CD14-positive monocyte (primary cell): ENCODE measurements around the gene SEPTIN7. TPM values are rescaled to one million over a fixed set of nuclear protein-coding genes. Genes with fewer than 3 reads are reported as not detected.

Experiments used
- DNase-seq, 3 donors: peaks; one replicate each; pipeline ENCODE4 v3.0.0-alpha.2; 2011 to 2022
- H2AFZ ChIP-seq: 2 replicates; pipeline ENCODE4 v1.6.0; 2012; ENCODE audit warnings: mild to moderate bottlenecking, low read depth, low read length, inconsistent platforms; ENCODE audit not compliant: insufficient read depth, poor library complexity, severe bottlenecking
- H3K27ac ChIP-seq, 2 donors: 1 replicate in 1 of 2; 2 replicates in 1 of 2; pipeline ENCODE4 v1.5.1; 2012 to 2013; ENCODE audit warnings: low read length in 2 of 2, control low read depth in 1 of 2, inconsistent platforms in 1 of 2, low read depth in 1 of 2, mild to moderate bottlenecking in 1 of 2
- H3K27me3 ChIP-seq, 2 donors: one replicate each; pipeline versions ENCODE4 v1.6.0 to v1.6.1; 2011 to 2013; ENCODE audit warnings: low read length in 2 of 2; ENCODE audit not compliant: control insufficient read depth in 2 of 2, insufficient read depth in 2 of 2
- H3K36me3 ChIP-seq, 2 donors: replicated peaks in 1 of 2; 1 replicate in 1 of 2; 2 replicates in 1 of 2; pipeline versions ENCODE4 v1.5.1 to v1.6.1; 2012 to 2013; ENCODE audit warnings: low read length in 2 of 2, control low read depth in 1 of 2, inconsistent platforms in 1 of 2, mild to moderate bottlenecking in 1 of 2; ENCODE audit not compliant: insufficient read depth in 2 of 2, control insufficient read depth in 1 of 2
- H3K4me1 ChIP-seq, 2 donors: 1 replicate in 1 of 2; 2 replicates in 1 of 2; pipeline versions ENCODE4 v1.5.1 to v1.6.1; 2012 to 2013; ENCODE audit warnings: low read length in 2 of 2, control low read depth in 1 of 2, inconsistent platforms in 1 of 2, mild to moderate bottlenecking in 1 of 2, moderate library complexity in 1 of 2; ENCODE audit not compliant: insufficient read depth in 2 of 2, control insufficient read depth in 1 of 2
- H3K4me2 ChIP-seq: replicated peaks from 2 replicates; pipeline ENCODE3; 2012; ENCODE audit warnings: low read length, moderate library complexity, mild to moderate bottlenecking; ENCODE audit not compliant: poor library complexity, severe bottlenecking; ENCODE audit errors: extremely low read depth
- H3K4me3 ChIP-seq, 3 experiments: fragments of 200-600 bp in 1 of 3; sonication (generic) in 1 of 3; replicated peaks in 1 of 3; 1 replicate in 2 of 3; 2 replicates in 1 of 3; pipeline ENCODE4 v1.5.1; 2011 to 2013; ENCODE audit warnings: low read length in 3 of 3, mild to moderate bottlenecking in 3 of 3, control low read depth in 2 of 3, low read depth in 2 of 3, inconsistent platforms in 1 of 3, moderate library complexity in 1 of 3
- H3K79me2 ChIP-seq: 2 replicates; pipeline ENCODE4 v1.6.0; 2012; ENCODE audit warnings: mild to moderate bottlenecking, control low read depth, inconsistent platforms, low read length, moderate library complexity; ENCODE audit not compliant: insufficient read depth
- H3K9ac ChIP-seq: 2 replicates; pipeline ENCODE4 v1.6.0; 2017; ENCODE audit warnings: low read length, mild to moderate bottlenecking; ENCODE audit not compliant: insufficient read depth, poor library complexity, severe bottlenecking
- H3K9me3 ChIP-seq, 2 donors: replicated peaks in 1 of 2; 1 replicate in 1 of 2; 2 replicates in 1 of 2; pipeline versions ENCODE4 v1.5.1 to v1.6.1; 2012 to 2013; ENCODE audit warnings: low read length in 2 of 2, control low read depth in 1 of 2; ENCODE audit not compliant: control insufficient read depth in 1 of 2, insufficient read depth in 1 of 2
- H4K20me1 ChIP-seq: 2 replicates; pipeline ENCODE4 v1.6.0; 2012; ENCODE audit warnings: mild to moderate bottlenecking, low read length, control low read depth, moderate library complexity; ENCODE audit not compliant: insufficient read depth
- H3K27ac Mint-ChIP-seq, 7 donors: one replicate each; pipeline ENCODE4 v1.8.0; 2020; ENCODE audit warnings: mild to moderate bottlenecking in 7 of 7, mixed read lengths in 7 of 7, moderate library complexity in 6 of 7, inconsistent platforms in 2 of 7
- H3K27me3 Mint-ChIP-seq, 3 donors: one replicate each; pipeline ENCODE4 v1.8.0; 2021 to 2022; ENCODE audit warnings: low read depth in 3 of 3, mild to moderate bottlenecking in 3 of 3, mixed read lengths in 3 of 3, moderate library complexity in 3 of 3, inconsistent platforms in 1 of 3
- H3K36me3 Mint-ChIP-seq, 2 donors: one replicate each; pipeline ENCODE4 v1.8.0; 2020; ENCODE audit warnings: mixed read lengths in 2 of 2, inconsistent platforms in 1 of 2, mild to moderate bottlenecking in 1 of 2
- H3K4me1 Mint-ChIP-seq: one replicate; pipeline ENCODE4 v1.8.0; 2020; ENCODE audit warnings: mild to moderate bottlenecking, mixed read lengths
- H3K4me3 Mint-ChIP-seq, 2 donors: one replicate each; pipeline ENCODE4 v1.8.0; 2020; ENCODE audit warnings: mild to moderate bottlenecking in 2 of 2, mixed read lengths in 2 of 2, moderate library complexity in 1 of 2
- H3K9me3 Mint-ChIP-seq, 7 donors: one replicate each; pipeline ENCODE4 v1.8.0; 2020 to 2022; ENCODE audit warnings: mixed read lengths in 7 of 7, mild to moderate bottlenecking in 6 of 7, moderate library complexity in 6 of 7, inconsistent platforms in 2 of 7
- WGBS: methylation state at CpG from one replicate; pipeline ENCODE4 v1.1.5; 2013; ENCODE audit warnings: missing lambda C conversion rate; ENCODE audit not compliant: insufficient coverage; 5-methylcytosine and 5-hydroxymethylcytosine counted together
- intact Hi-C, 2 donors: fragments of 100-400 bp; cut with micrococcal nuclease; formaldehyde crosslinking; loops; one replicate each; pipeline versions ENCODE4 v1.15.0 to v1.15.1; 2023
- polyA plus RNA-seq, 3 donors: library from polyadenylated mRNA; depleted of rRNA in 1 of 3; unstranded in 2 of 3; stranded (reverse) in 1 of 3; fragments of 300-500 nt in 2 of 3; fragments of >200 nt in 1 of 3; fragmentation: Illumina TruSeq in 2 of 3; gene quantifications; 1 replicate in 2 of 3; 2 replicates in 1 of 3; pipeline ENCODE4 v1.2.3, GENCODE V29; 2012 to 2021
- TF ChIP-seq, protein P1 (sequence below): fragments of 200-600 bp; IDR thresholded peaks from one replicate; pipeline ENCODE4 v1.8.0; 2022; ENCODE audit warnings: antibody characterized with exemption, mild to moderate bottlenecking

Gene SEPTIN7
- polyA plus RNA-seq, 3 donors = 60.9 to 322 (median 224) TPM

DNA sequence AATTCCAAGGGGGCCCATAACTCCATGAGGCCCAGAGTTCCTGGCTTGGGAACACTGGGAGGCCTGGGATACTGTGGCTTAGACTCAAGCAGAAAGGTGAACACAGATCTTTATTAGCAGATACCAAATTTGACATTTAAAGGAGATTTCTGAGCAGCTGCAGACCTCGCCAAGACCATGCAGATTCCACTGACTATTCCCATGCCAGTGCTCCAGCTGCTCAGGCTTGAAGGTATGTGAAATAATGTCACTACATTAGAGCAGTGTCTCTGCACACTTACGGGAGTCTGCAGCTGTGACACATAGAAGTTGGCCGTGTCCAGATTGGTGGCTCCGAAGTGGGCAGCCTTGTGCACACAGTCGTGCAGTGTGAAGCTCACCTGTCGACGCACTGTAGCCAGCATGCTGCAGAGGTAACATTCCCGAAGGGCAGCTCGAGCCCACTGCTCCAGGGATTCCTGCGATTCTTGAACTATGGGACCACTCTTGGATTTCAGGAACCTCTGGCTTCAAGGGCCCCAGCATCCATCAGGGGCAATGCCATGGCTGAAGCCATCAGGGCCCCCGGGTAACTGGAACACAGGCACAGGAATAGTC, 46.1 kb downstream of the SEPTIN7 start:
- Mint-ChIP-seq H3K4me3 (no peak overlapping the region), H3K9me3 (no peaks in the 10 kb centered on the region), H3K36me3 (peaks cover 28 to 55% of the 10 kb centered on the region in 2 donors), H3K27me3 (peaks cover 0 to 2% (median 2%) of the 10 kb centered on the region in 3 donors), H3K4me1 (no peaks in the 10 kb centered on the region), H3K27ac (no peak overlapping the region)
- H3K9ac ChIP-seq = no peak overlapping the region
- H4K20me1 ChIP-seq = peaks cover 83% of the 10 kb centered on the region
- no peak for DNase-seq
- WGBS = over 99% methylated on average over 10 of the region's 11 CpGs
- H3K4me3 ChIP-seq = no peak overlapping the region
- no peaks in the 10 kb centered on the region for H3K4me1 ChIP-seq
- H3K9me3 ChIP-seq = no peaks in the 10 kb centered on the region
- intact Hi-C loops = no loop called here
- no peak overlapping the region for H2AFZ ChIP-seq
- TF ChIP-seq, protein P1, sequence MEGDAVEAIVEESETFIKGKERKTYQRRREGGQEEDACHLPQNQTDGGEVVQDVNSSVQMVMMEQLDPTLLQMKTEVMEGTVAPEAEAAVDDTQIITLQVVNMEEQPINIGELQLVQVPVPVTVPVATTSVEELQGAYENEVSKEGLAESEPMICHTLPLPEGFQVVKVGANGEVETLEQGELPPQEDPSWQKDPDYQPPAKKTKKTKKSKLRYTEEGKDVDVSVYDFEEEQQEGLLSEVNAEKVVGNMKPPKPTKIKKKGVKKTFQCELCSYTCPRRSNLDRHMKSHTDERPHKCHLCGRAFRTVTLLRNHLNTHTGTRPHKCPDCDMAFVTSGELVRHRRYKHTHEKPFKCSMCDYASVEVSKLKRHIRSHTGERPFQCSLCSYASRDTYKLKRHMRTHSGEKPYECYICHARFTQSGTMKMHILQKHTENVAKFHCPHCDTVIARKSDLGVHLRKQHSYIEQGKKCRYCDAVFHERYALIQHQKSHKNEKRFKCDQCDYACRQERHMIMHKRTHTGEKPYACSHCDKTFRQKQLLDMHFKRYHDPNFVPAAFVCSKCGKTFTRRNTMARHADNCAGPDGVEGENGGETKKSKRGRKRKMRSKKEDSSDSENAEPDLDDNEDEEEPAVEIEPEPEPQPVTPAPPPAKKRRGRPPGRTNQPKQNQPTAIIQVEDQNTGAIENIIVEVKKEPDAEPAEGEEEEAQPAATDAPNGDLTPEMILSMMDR = no peak
- H3K27ac ChIP-seq = no peak overlapping the region
- peaks cover 20 to 71% of the 10 kb centered on the region in 2 donors for H3K36me3 ChIP-seq
- no peaks in the 10 kb centered on the region for H3K27me3 ChIP-seq
- H3K4me2 ChIP-seq = no peak overlapping the region
- H3K79me2 ChIP-seq = peaks cover 92% of the 10 kb centered on the region

DNA sequence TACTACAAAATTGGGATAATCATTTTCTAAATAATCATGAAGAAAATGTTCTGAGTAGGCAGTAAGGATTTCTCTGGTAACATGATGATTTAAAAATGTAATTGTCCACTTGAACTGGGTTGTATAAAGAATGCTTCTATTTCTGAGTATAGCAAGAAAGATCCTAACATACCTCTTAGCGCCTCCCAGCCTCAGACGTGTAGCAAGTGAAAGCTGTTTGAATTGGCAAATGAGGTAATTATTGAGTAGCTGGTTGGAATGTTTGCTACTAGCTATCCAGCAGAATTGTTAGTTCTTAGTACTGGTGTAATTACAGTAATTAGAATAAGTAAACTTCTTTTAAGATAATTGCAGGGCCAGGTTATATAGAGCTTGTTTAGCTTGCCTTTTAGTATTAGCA, 47.9 kb downstream of the SEPTIN7 start:
- WGBS = no CpG with 5 or more reads among the region's 2 CpGs
- no peaks in the 10 kb centered on the region for H3K4me1 ChIP-seq

More for the DNA sequence above, 47.9 kb downstream of the SEPTIN7 start:
- H3K9me3 ChIP-seq = no peaks in the 10 kb centered on the region
- peaks cover 32 to 59% of the 10 kb centered on the region in 2 donors for H3K36me3 Mint-ChIP-seq
- H3K9ac ChIP-seq = no peak overlapping the region
- no peaks in the 10 kb centered on the region for H3K27me3 ChIP-seq
- TF ChIP-seq, protein P1 = no peak
- H2AFZ ChIP-seq = no peak overlapping the region
- H4K20me1 ChIP-seq = peaks cover 83% of the 10 kb centered on the region
- no peak overlapping the region for H3K27ac ChIP-seq
- no peaks in the 10 kb centered on the region for H3K4me1 Mint-ChIP-seq
- H3K79me2 ChIP-seq = peaks cover 93% of the 10 kb centered on the region
- H3K4me3 ChIP-seq = no peak overlapping the region
- peaks cover 0 to 2% (median 2%) of the 10 kb centered on the region in 3 donors for H3K27me3 Mint-ChIP-seq
- no peak for DNase-seq
- no peak overlapping the region for H3K27ac Mint-ChIP-seq
- H3K4me3 Mint-ChIP-seq = no peak overlapping the region
- no peaks in the 10 kb centered on the region for H3K9me3 Mint-ChIP-seq
- intact Hi-C loops = no loop called here
- H3K4me2 ChIP-seq = no peak overlapping the region
- peaks cover 22 to 72% of the 10 kb centered on the region in 2 donors for H3K36me3 ChIP-seq
